ENCODE results near the gene SPCS2.

DNA sequence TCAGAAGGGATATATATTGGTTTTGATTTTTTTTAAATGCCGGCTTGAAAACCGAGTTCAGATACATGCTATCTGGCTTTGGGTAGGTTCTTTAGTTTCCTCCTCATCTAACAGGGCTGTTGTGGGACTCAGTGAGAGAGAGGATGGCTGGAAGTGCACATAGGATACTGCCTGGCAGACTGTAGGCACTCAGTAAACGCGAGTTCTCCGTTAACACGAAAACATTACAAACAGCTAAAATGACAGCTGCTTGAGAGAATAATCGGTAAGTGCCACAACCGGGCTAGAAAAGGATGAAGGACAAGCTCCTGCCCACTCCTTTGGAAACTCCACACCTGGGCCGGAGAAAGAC lies 544 bp upstream of the SPCS2 start:
- TF ChIP-seq CTCF (IDR thresholded peaks at IDR 0.05) = no peak
- no peak for TF ChIP-seq POLR2A (IDR thresholded peaks at IDR 0.05)
